Measurements from ENCODE around the gene SCLY.

SCLY gene

DNA sequence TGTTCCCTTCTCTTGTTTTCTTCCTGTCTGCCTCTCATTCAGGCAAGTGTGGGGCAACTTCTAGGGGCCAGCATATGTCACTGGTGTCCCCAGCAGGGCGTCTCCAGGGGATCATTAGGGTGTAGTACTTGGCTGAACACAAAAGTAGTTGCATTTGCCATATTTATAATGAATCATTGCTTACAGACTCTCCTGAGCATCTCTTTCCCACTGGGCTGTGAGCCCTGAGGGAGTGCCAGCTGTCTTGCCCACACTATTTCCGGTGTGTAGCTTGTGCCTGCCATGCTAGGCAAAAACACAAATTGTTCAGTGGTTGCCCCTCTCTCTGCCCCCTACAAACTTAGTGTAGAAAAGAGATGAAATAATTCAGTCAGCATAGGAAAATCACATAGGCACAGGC is 40.8 kb upstream of the SCLY start:
- no peak overlapping the region for H3K4me3 ChIP-seq (ENCODE audit: low read depth, low read length)
- POLR2A ChIA-PET = no interaction called here
- H3K27ac ChIP-seq (ENCODE audit: extremely low read depth, low read depth, low read length) = no peak overlapping the region
- peaks cover 0 to 24% of the 10 kb centered on the region in 2 experiments; a peak in 2 of 3 replicates for H3K36me3 ChIP-seq (ENCODE audit: control insufficient read depth in 2 of 2, insufficient read depth in 1 of 2, low read length in 2 of 2)
- H3K9me3 ChIP-seq (ENCODE audit: control insufficient read depth, insufficient read depth, low read depth, low read length) = no peaks in the 10 kb centered on the region
- CTCF ChIA-PET = no interaction called here
- H3K4me1 ChIP-seq (ENCODE audit: control insufficient read depth, insufficient read depth, low read length) = no peaks in the 10 kb centered on the region
- TF ChIP-seq TCF7L2 (IDR thresholded peaks at IDR 0.05; ENCODE audit: borderline replicate concordance, low read depth, low read length) (no peak), ZNF341 (tag by site-specific recombination; IDR thresholded peaks at IDR 0.05; ENCODE audit: low read depth) (no peak), ZNF48 (tag by site-specific recombination; IDR thresholded peaks at IDR 0.05) (no peak), ZNF423 (tag by site-specific recombination; IDR thresholded peaks at IDR 0.05) (no peak), ZNF585B (tag by site-specific recombination; IDR thresholded peaks at IDR 0.05) (no peak), ZNF214 (tag by site-specific recombination; IDR thresholded peaks at IDR 0.05; ENCODE audit: borderline replicate concordance) (no peak), ZNF658 (tag by site-specific recombination; IDR thresholded peaks at IDR 0.05) (no peak), ZNF76 (tag by site-specific recombination; IDR thresholded peaks at IDR 0.05; ENCODE audit: borderline replicate concordance, low read depth) (no peak), ZNF837 (tag by site-specific recombination; IDR thresholded peaks at IDR 0.05) (no peak)
- TF ChIP-seq, protein P1, sequence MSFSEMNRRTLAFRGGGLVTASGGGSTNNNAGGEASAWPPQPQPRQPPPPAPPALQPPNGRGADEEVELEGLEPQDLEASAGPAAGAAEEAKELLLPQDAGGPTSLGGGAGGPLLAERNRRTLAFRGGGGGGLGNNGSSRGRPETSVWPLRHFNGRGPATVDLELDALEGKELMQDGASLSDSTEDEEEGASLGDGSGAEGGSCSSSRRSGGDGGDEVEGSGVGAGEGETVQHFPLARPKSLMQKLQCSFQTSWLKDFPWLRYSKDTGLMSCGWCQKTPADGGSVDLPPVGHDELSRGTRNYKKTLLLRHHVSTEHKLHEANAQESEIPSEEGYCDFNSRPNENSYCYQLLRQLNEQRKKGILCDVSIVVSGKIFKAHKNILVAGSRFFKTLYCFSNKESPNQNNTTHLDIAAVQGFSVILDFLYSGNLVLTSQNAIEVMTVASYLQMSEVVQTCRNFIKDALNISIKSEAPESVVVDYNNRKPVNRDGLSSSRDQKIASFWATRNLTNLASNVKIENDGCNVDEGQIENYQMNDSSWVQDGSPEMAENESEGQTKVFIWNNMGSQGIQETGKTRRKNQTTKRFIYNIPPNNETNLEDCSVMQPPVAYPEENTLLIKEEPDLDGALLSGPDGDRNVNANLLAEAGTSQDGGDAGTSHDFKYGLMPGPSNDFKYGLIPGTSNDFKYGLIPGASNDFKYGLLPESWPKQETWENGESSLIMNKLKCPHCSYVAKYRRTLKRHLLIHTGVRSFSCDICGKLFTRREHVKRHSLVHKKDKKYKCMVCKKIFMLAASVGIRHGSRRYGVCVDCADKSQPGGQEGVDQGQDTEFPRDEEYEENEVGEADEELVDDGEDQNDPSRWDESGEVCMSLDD (tag by site-specific recombination; IDR thresholded peaks at IDR 0.05) = no peak
- TF ChIP-seq, protein P2, sequence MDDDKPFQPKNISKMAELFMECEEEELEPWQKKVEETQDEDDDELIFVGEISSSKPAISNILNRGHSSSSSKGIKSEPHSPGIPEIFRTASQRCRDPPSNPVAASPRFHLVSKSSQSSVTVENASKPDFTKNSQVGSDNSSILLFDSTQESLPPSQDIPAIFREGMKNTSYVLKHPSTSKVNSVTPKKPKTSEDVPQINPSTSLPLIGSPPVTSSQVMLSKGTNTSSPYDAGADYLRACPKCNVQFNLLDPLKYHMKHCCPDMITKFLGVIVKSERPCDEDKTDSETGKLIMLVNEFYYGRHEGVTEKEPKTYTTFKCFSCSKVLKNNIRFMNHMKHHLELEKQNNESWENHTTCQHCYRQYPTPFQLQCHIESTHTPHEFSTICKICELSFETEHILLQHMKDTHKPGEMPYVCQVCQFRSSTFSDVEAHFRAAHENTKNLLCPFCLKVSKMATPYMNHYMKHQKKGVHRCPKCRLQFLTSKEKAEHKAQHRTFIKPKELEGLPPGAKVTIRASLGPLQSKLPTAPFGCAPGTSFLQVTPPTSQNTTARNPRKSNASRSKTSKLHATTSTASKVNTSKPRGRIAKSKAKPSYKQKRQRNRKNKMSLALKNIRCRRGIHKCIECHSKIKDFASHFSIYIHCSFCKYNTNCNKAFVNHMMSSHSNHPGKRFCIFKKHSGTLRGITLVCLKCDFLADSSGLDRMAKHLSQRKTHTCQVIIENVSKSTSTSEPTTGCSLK (tag by site-specific recombination; IDR thresholded peaks at IDR 0.05) = no peak

DNA sequence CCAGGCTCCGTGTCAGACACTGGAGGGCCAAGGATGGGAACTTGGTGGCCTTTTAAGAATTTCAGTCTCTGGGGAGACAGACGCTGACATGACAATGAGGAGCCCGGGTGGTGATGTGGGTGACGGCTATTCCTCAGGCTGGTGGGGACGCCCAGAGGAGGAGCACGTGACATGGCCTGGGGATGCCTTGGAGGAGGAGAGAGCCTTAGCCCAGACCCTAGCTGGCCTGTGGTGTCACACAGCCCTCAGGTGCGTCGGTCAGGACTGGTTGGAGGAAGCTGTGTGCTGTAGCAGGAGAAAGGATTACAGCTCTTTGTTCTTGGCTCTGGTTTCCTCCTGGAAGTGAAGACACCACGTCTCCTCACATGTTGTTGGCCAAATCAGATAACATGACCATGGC is 40.0 kb upstream of the SCLY start:
- ChIA-PET POLR2A (no interaction called here), CTCF (no interaction called here)
- Histone ChIP-seq H3K36me3 (ENCODE audit: control insufficient read depth in 2 of 2, insufficient read depth in 1 of 2, low read length in 2 of 2) (peaks cover 0 to 33% of the 10 kb centered on the region in 2 experiments; a peak in 2 of 3 replicates), H3K9me3 (ENCODE audit: control insufficient read depth, insufficient read depth, low read depth, low read length) (no peaks in the 10 kb centered on the region), H3K4me3 (ENCODE audit: low read depth, low read length) (no peak overlapping the region), H3K27ac (ENCODE audit: extremely low read depth, low read depth, low read length) (no peak overlapping the region), H3K4me1 (ENCODE audit: control insufficient read depth, insufficient read depth, low read length) (no peaks in the 10 kb centered on the region)
- TF ChIP-seq, protein P3, sequence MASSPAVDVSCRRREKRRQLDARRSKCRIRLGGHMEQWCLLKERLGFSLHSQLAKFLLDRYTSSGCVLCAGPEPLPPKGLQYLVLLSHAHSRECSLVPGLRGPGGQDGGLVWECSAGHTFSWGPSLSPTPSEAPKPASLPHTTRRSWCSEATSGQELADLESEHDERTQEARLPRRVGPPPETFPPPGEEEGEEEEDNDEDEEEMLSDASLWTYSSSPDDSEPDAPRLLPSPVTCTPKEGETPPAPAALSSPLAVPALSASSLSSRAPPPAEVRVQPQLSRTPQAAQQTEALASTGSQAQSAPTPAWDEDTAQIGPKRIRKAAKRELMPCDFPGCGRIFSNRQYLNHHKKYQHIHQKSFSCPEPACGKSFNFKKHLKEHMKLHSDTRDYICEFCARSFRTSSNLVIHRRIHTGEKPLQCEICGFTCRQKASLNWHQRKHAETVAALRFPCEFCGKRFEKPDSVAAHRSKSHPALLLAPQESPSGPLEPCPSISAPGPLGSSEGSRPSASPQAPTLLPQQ (tag by site-specific recombination; IDR thresholded peaks at IDR 0.05) = no peak
- TF ChIP-seq ZNF214 (tag by site-specific recombination; IDR thresholded peaks at IDR 0.05; ENCODE audit: borderline replicate concordance) (no peak), ZNF791 (tag by site-specific recombination; IDR thresholded peaks at IDR 0.05) (no peak), ZNF335 (tag by site-specific recombination; conservative IDR thresholded peaks at IDR 0.05) (no peak), PRDM1 (tag by site-specific recombination; IDR thresholded peaks at IDR 0.05) (no peak), ZNF184 (tag by site-specific recombination; IDR thresholded peaks at IDR 0.05) (no peak), ZNF155 (tag by site-specific recombination; IDR thresholded peaks at IDR 0.05) (no peak), ZNF292 (tag by site-specific recombination; IDR thresholded peaks at IDR 0.05; ENCODE audit: borderline replicate concordance, low read depth) (no peak)
- TF ChIP-seq, protein P4, sequence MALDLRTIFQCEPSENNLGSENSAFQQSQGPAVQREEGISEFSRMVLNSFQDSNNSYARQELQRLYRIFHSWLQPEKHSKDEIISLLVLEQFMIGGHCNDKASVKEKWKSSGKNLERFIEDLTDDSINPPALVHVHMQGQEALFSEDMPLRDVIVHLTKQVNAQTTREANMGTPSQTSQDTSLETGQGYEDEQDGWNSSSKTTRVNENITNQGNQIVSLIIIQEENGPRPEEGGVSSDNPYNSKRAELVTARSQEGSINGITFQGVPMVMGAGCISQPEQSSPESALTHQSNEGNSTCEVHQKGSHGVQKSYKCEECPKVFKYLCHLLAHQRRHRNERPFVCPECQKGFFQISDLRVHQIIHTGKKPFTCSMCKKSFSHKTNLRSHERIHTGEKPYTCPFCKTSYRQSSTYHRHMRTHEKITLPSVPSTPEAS (tag by site-specific recombination; IDR thresholded peaks at IDR 0.05) = no peak
- TF ChIP-seq, protein P5, sequence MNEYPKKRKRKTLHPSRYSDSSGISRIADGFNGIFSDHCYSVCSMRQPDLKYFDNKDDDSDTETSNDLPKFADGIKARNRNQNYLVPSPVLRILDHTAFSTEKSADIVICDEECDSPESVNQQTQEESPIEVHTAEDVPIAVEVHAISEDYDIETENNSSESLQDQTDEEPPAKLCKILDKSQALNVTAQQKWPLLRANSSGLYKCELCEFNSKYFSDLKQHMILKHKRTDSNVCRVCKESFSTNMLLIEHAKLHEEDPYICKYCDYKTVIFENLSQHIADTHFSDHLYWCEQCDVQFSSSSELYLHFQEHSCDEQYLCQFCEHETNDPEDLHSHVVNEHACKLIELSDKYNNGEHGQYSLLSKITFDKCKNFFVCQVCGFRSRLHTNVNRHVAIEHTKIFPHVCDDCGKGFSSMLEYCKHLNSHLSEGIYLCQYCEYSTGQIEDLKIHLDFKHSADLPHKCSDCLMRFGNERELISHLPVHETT (tag by site-specific recombination; IDR thresholded peaks at IDR 0.05) = no peak
- TF ChIP-seq, protein P6, sequence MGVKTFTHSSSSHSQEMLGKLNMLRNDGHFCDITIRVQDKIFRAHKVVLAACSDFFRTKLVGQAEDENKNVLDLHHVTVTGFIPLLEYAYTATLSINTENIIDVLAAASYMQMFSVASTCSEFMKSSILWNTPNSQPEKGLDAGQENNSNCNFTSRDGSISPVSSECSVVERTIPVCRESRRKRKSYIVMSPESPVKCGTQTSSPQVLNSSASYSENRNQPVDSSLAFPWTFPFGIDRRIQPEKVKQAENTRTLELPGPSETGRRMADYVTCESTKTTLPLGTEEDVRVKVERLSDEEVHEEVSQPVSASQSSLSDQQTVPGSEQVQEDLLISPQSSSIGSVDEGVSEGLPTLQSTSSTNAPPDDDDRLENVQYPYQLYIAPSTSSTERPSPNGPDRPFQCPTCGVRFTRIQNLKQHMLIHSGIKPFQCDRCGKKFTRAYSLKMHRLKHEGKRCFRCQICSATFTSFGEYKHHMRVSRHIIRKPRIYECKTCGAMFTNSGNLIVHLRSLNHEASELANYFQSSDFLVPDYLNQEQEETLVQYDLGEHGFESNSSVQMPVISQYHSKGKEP (tag by site-specific recombination; IDR thresholded peaks at IDR 0.05) = no peak
